HL-60 (cell line): ENCODE measurements around the gene KAT2A.

Experiments
- CTCF ChIP-seq: IDR thresholded peaks from one replicate; pipeline ENCODE4 v1.5.1; 2011; ENCODE audit warnings: low read length, control low read depth, inconsistent platforms; ENCODE audit not compliant: insufficient read depth
- GABPA ChIP-seq: IDR thresholded peaks from 2 replicates; pipeline ENCODE4 v1.6.1; 2012; ENCODE audit warnings: low read depth
- POLR2AphosphoS5 ChIP-seq: IDR thresholded peaks from 2 replicates; pipeline ENCODE4 v1.6.1; 2012; ENCODE audit warnings: low read depth
- REST ChIP-seq: IDR thresholded peaks from 2 replicates; pipeline ENCODE4 v1.6.1; 2012; ENCODE audit warnings: low read depth; ENCODE audit not compliant: insufficient replicate concordance
- SPI1 ChIP-seq: IDR thresholded peaks from 2 replicates; pipeline ENCODE4 v1.6.1; 2012; ENCODE audit warnings: low read depth, mild to moderate bottlenecking, borderline replicate concordance

- TF ChIP-seq CTCF = no peak
- no peak for TF ChIP-seq REST
- TF ChIP-seq POLR2AphosphoS5 = no peak
- TF ChIP-seq SPI1 = 0 out of 2 replicates have a peak, but pooled peaks have one; percentile 10
- no peak for TF ChIP-seq GABPA
These were observed 10.8 kb upstream of the KAT2A start for GRCh38 chr17:42131981-42132432.
